ENCODE results near the gene HIPK2. TPM values are rescaled to one million over a fixed set of nuclear protein-coding genes. Genes with fewer than 3 reads are reported as not detected.

The HIPK2 gene
- polyA plus RNA-seq, 3 donors, result 1.6 to 12.1 (median 3.0) TPM

GRCh38 chr7:139752604-139753003 is 25.2 kb downstream of the HIPK2 start:
- no peak for DNase-seq
- no peaks in the 10 kb centered on the region for H3K27me3 Mint-ChIP-seq (ENCODE audit: low read depth in 3 of 3)
- peak; percentile 0 for TF ChIP-seq CTCF (IDR thresholded peaks at IDR 0.05)
- Histone ChIP-seq H3K9me3 (replicated peaks in 1 of 2; ENCODE audit: control insufficient read depth in 1 of 2, insufficient read depth in 1 of 2, low read length in 2 of 2) (no peaks in the 10 kb centered on the region), H3K27ac (ENCODE audit: low read depth in 1 of 2, low read length in 2 of 2) (no peak overlapping the region), H3K9ac (ENCODE audit: insufficient read depth, low read length, poor library complexity, severe bottlenecking) (no peak overlapping the region), H3K4me3 (replicated peaks in 1 of 3; ENCODE audit: low read depth in 2 of 3, low read length in 3 of 3) (no peak overlapping the region), H3K4me1 (ENCODE audit: control insufficient read depth in 1 of 2, insufficient read depth in 2 of 2, low read length in 2 of 2) (peaks cover 8 to 17% of the 10 kb centered on the region in 2 donors), H4K20me1 (ENCODE audit: insufficient read depth, low read length) (peaks cover 93% of the 10 kb centered on the region), H3K4me2 (replicated peaks; ENCODE audit: extremely low read depth, low read length, poor library complexity, severe bottlenecking) (no peak overlapping the region), H2AFZ (ENCODE audit: insufficient read depth, low read depth, low read length, poor library complexity, severe bottlenecking) (no peak overlapping the region), H3K36me3 (replicated peaks in 1 of 2; ENCODE audit: control insufficient read depth in 1 of 2, insufficient read depth in 2 of 2, low read length in 2 of 2) (peaks cover 0 to 27% of the 10 kb centered on the region in 2 donors), H3K79me2 (ENCODE audit: insufficient read depth, low read length) (peaks cover 98% of the 10 kb centered on the region), H3K27me3 (ENCODE audit: control insufficient read depth in 2 of 2, insufficient read depth in 2 of 2, low read length in 2 of 2) (no peaks in the 10 kb centered on the region)
- H3K4me1 Mint-ChIP-seq, result peaks cover 41% of the 10 kb centered on the region
- peaks cover 49 to 52% of the 10 kb centered on the region in 2 donors for H3K36me3 Mint-ChIP-seq
- intact Hi-C loops (cut with micrococcal nuclease), result no loop called here
- H3K4me3 Mint-ChIP-seq, result no peak overlapping the region
- 86% methylated on average over 2 of the region's 5 CpGs for WGBS (ENCODE audit: insufficient coverage)
- no peaks in the 10 kb centered on the region for H3K9me3 Mint-ChIP-seq
- no peak overlapping the region for H3K27ac Mint-ChIP-seq

- Histone ChIP-seq H3K27ac (ENCODE audit: low read depth in 1 of 2, low read length in 2 of 2) (no peak overlapping the region), H3K9ac (ENCODE audit: insufficient read depth, low read length, poor library complexity, severe bottlenecking) (no peak overlapping the region), H4K20me1 (ENCODE audit: insufficient read depth, low read length) (peaks cover 93% of the 10 kb centered on the region), H3K27me3 (ENCODE audit: control insufficient read depth in 2 of 2, insufficient read depth in 2 of 2, low read length in 2 of 2) (no peaks in the 10 kb centered on the region), H3K4me1 (ENCODE audit: control insufficient read depth in 1 of 2, insufficient read depth in 2 of 2, low read length in 2 of 2) (peaks cover 8 to 17% of the 10 kb centered on the region in 2 donors), H3K9me3 (replicated peaks in 1 of 2; ENCODE audit: control insufficient read depth in 1 of 2, insufficient read depth in 1 of 2, low read length in 2 of 2) (no peaks in the 10 kb centered on the region), H3K4me2 (replicated peaks; ENCODE audit: extremely low read depth, low read length, poor library complexity, severe bottlenecking) (no peak overlapping the region), H3K4me3 (replicated peaks in 1 of 3; ENCODE audit: low read depth in 2 of 3, low read length in 3 of 3) (no peak overlapping the region), H3K79me2 (ENCODE audit: insufficient read depth, low read length) (peaks cover 98% of the 10 kb centered on the region), H2AFZ (ENCODE audit: insufficient read depth, low read depth, low read length, poor library complexity, severe bottlenecking) (no peak overlapping the region), H3K36me3 (replicated peaks in 1 of 2; ENCODE audit: control insufficient read depth in 1 of 2, insufficient read depth in 2 of 2, low read length in 2 of 2) (peaks cover 0 to 27% of the 10 kb centered on the region in 2 donors)
- Mint-ChIP-seq H3K4me1 (peaks cover 41% of the 10 kb centered on the region), H3K9me3 (no peaks in the 10 kb centered on the region), H3K36me3 (peaks cover 53% of the 10 kb centered on the region in 2 donors), H3K27me3 (ENCODE audit: low read depth in 3 of 3) (no peaks in the 10 kb centered on the region), H3K27ac (peak overlapping the region in 1 of 7 donors; percentile 12), H3K4me3 (no peak overlapping the region)
- intact Hi-C loops (cut with micrococcal nuclease), result no loop called here
- DNase-seq, result no peak
- 85% methylated on average over 4 of the region's 5 CpGs for WGBS (ENCODE audit: insufficient coverage)
- TF ChIP-seq CTCF (IDR thresholded peaks at IDR 0.05), result no peak
These were observed 25.6 kb downstream of the HIPK2 start for GRCh38 chr7:139752148-139752547.

All from CD14-positive monocyte (primary cell).